GM10248 (cell line): ENCODE measurements around the gene JUN.

Source experiments
- CTCF ChIA-PET: fragments of 300-600 bp; sonication (Branson Sonifier 250); formaldehyde crosslinking; extraction: SDS; loops from one replicate; lab custom pipeline; 2021; ENCODE audit warnings: antibody characterized with exemption; lab: Yijun Ruan, JAX
- POLR2A ChIA-PET: fragments of 350-650 bp; sonication (Branson Sonifier 250); formaldehyde crosslinking; extraction: SDS; loops from one replicate; lab custom pipeline; 2020; ENCODE audit warnings: antibody characterized with exemption; lab: Yijun Ruan, JAX
- DNase-seq: peaks from one replicate; pipeline ENCODE4 v3.0.0; 2012; ENCODE audit errors: extremely low spot score
- TF ChIP-seq, protein P1 (sequence below): IDR thresholded peaks from 2 replicates; pipeline ENCODE4 v1.5.1; 2012; ENCODE audit warnings: mild to moderate bottlenecking, low read depth; ENCODE audit errors: extremely low read depth, missing control alignments, control extremely low read depth

JUN gene

GRCh38 chr1:58812468-58812867 lies 28.6 kb upstream of the JUN start:
- ChIA-PET CTCF (no interaction called here), POLR2A (no interaction called here)
- TF ChIP-seq, protein P1, sequence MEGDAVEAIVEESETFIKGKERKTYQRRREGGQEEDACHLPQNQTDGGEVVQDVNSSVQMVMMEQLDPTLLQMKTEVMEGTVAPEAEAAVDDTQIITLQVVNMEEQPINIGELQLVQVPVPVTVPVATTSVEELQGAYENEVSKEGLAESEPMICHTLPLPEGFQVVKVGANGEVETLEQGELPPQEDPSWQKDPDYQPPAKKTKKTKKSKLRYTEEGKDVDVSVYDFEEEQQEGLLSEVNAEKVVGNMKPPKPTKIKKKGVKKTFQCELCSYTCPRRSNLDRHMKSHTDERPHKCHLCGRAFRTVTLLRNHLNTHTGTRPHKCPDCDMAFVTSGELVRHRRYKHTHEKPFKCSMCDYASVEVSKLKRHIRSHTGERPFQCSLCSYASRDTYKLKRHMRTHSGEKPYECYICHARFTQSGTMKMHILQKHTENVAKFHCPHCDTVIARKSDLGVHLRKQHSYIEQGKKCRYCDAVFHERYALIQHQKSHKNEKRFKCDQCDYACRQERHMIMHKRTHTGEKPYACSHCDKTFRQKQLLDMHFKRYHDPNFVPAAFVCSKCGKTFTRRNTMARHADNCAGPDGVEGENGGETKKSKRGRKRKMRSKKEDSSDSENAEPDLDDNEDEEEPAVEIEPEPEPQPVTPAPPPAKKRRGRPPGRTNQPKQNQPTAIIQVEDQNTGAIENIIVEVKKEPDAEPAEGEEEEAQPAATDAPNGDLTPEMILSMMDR, result no peak
- DNase-seq, result no peak

- TF ChIP-seq, protein P1, result no peak
- no peak for DNase-seq
- CTCF ChIA-PET, result interaction anchor here (0.9 kb wide), 1 partner anchor 43 kb away, joined by 3 read pairs; no protein-coding TSS in a partner anchor
- POLR2A ChIA-PET, result no interaction called here
Measured at GRCh38 chr1:58811303-58811702, 27.5 kb upstream of the JUN start.

- TF ChIP-seq, protein P1, result no peak
Measured at GRCh38 chr1:58809325-58810010, 25.6 kb upstream of the JUN start.

GRCh38 chr1:58808077-58808476 lies 24.2 kb upstream of the JUN start:
- TF ChIP-seq, protein P1, result no peak
- ChIA-PET POLR2A (interaction anchor here (0.6 kb wide), 1 partner anchor 11 kb away, joined by 3 read pairs; no protein-coding TSS in a partner anchor), CTCF (interaction anchor here (1.0 to 2.5 kb wide), 6 partner anchors 9 to 951 kb away, joined by 3 to 8 read pairs (median 4); no protein-coding TSS in a partner anchor)
- DNase-seq, result no peak

More at GRCh38 chr1:58809325-58810010, 25.6 kb upstream of the JUN start:
- DNase-seq, result no peak
- ChIA-PET CTCF (interaction anchor here (1.0 to 2.5 kb wide), 2 partner anchors 11 to 950 kb away, joined by 4 to 8 read pairs; no protein-coding TSS in a partner anchor), POLR2A (no interaction called here)

DNA sequence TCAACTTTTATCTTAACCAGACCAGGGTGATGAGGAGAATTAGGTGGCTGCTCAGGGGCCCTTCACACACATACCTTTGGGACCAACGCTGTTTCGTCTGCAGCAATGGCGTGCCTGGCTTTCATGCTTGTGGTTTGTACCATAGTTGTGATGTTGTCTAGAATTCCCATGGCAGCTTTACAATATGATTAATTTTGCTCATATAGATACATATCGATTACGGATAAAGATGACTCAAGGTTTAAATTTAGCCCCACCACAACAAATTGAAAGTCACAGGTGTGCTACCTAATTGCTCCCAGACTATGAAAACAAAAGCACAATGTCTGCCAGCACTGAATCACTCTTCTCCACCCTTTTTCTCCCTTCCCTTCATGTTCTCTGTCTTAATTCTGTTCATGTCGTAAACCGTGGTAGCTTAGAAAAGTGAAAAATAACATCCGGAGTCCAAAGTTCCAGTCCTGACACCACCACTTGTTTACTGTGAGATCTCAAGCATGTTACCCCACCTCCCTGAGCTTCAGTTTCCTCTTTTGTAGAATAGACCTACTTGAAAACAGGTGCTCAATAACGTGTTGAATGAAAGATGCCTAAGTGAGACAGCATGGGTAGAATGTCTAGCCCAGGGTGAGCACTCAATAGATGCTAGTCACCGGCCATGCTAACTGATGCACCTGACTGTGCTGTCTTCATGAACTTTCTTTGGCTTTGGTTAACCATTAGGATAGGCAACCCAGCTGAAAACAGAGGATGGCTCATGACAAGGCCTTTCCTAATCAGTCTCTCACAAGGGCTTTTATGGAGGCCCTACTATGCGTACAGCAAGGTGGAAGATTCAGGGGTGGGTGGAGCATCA lies 22.1 kb upstream of the JUN start:
- TF ChIP-seq, protein P1, result no peak
- CTCF ChIA-PET, result interaction anchor here (0.7 to 2.1 kb wide), 6 partner anchors 10 to 953 kb away, joined by 3 to 5 read pairs (median 3); partner anchors contain the start of gene JUN
- peak; percentile 34 for DNase-seq
- POLR2A ChIA-PET, result interaction anchor here (1.3 kb wide), 1 partner anchor 22 kb away, joined by 7 read pairs; the partner anchor contains the start of gene JUN

DNA sequence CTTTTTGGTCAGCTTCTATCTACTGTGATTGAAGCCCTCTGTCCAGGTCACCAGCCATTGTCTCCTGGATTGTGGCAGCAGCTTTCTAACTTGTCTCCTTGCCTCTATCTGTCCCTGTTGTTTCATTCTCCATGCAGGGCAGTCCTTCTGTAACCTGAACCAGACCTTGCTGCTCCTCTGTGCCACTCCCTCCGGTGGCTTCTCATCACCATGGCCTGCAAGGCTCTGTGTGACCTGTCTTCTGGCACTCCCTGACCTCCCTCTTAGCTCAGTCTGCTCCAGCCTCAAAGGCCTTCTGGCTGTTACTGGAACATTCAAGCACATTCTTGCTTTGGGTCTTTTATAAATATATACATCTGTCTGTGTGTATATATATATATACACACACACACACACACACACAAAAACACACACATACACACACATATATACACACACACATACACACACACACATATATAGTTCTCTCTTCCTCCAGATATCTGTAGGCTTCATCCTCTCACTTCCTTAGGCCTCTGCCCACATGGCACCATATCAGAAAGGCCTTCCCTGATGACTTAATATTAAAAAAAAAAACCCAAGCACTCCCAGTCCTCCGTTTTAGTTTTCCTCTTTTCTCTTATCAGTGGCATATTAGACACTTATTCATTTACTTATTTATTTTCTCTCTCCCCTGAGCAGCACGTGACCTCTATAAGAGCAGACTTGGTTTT lies 21.2 kb upstream of the JUN start:
- TF ChIP-seq, protein P1, result no peak
- DNase-seq, result no peak
- ChIA-PET CTCF (interaction anchor here (1.3 kb wide), 1 partner anchor 11 kb away, joined by 3 read pairs; no protein-coding TSS in a partner anchor), POLR2A (interaction anchor here (0.6 to 1.3 kb wide), 2 partner anchors 9 to 21 kb away, joined by 3 to 7 read pairs; partner anchors contain the start of gene JUN)
